COR-L47 (cell line): ENCODE results near the gene EFCAB8.

Experiments
- DNase-seq: peaks from one replicate; lab custom pipeline; 2025; lab: John Stamatoyannopoulos, UW

EFCAB8 gene

DNA sequence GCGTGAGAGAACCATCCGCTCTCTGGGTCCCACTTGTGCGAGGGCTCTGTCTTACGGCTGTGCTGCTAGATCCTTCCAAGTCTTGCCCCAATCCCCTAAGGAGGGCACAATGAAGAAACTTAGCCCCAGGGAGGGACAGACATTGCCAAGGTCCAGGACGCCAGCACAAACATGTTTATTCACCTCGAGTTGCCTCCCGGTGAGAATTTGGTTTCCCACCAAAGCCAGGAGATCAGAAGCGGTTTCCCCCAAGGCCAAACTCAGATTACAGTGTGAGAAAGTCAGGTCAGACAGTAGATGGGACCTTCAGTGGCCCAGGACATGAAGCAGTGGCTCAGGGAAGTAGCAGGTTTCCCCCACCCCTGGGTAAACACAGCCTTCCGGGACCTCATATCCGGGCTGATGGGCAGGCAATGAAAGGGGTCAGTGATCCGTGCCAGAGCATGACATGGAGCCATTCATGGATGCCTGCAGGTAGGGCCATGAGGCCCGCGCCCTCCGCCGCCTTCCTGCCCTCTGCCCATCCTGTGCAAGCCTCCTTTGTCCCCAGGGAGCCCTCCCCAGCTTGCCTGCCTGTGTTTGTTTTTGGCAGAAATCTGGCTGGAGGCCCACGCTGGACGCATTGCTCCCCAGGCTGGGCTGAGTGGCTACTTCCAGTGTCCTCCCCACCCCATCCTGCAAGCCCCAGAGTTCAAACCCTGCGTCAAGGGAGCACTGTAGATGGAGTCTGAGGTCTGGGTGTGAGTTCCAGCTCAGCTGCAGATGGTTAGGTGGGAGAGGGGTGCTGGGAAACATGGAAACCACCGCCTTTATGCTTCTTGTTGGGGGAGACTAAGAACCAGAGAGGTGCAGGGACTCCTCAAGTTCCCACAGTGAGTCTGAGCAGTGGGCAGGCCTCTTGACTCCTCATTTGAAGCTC, 150.8 kb downstream of the EFCAB8 start:
- DNase-seq = no peak

- DNase-seq = no peak
Measured at GRCh38 chr20:33010133-33010504, 151.4 kb downstream of the EFCAB8 start.

GRCh38 chr20:33010674-33011449, 152.1 kb downstream of the EFCAB8 start:
- DNase-seq = no peak
